HepG2 (cell line): ENCODE results near the gene ZNF607.

Experiments
- CEBPB ChIP-seq: IDR thresholded peaks from 2 replicates; pipeline ENCODE4 v1.6.1; 2011; ENCODE audit warnings: low read depth, low read length, improper control_type of control experiment, borderline replicate concordance
- CTCF ChIP-seq: sonication (generic); formaldehyde crosslinking; IDR thresholded peaks from 2 replicates; pipeline ENCODE4 v1.5.0; 2020; ENCODE audit warnings: mild to moderate bottlenecking, missing genetic modification reagents, moderate library complexity
- KAT8 ChIP-seq: IDR thresholded peaks from 2 replicates; pipeline ENCODE4 v1.6.1; 2016; ENCODE audit warnings: missing genetic modification reagents, missing compliant biosample characterization
- SETDB1 ChIP-seq: sonication (generic); formaldehyde crosslinking; IDR thresholded peaks from 2 replicates; pipeline ENCODE4 v1.5.1; 2020; ENCODE audit warnings: missing genetic modification reagents, mild to moderate bottlenecking, borderline replicate concordance
- ZNF367 ChIP-seq: sonication (generic); formaldehyde crosslinking; IDR thresholded peaks from 2 replicates; pipeline ENCODE4 v1.4.0; 2020; ENCODE audit warnings: missing genetic modification reagents, borderline replicate concordance

GRCh38 chr19:37718304-37718703 lies 1.3 kb downstream of the ZNF607 start:
- TF ChIP-seq KAT8 (CRISPR knock-in tag) (no peak), CEBPB (no peak), SETDB1 (CRISPR knock-in tag) (no peak), ZNF367 (CRISPR knock-in tag) (no peak), CTCF (CRISPR knock-in tag) (no peak)
